ENCODE measurements around the gene MRPL40.

DNA sequence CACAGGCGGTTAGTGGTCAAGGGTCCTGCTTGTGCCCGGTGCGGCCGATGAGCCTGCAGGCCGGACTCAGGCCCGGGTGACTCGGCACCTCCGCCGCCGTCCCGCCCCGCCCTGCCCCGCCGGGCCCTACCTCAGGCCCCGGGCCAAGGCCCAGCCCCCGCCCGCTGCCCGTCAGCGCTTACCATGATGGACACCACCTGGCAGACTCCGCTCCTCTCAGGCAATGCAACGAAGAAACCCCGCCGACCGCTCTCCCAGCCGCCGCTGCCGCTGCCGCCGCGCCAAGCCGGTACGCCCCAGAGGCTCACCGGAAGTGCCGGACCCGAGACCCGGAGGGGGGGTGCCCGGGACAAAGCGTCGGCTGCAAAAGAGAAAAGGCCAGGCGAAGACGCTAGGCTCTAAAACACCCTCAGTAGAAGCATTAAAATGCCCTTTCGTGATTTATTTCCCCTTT, 46.6 kb downstream of the MRPL40 start, which contains the start of gene UFD1:
- TF ChIP-seq, protein P1, sequence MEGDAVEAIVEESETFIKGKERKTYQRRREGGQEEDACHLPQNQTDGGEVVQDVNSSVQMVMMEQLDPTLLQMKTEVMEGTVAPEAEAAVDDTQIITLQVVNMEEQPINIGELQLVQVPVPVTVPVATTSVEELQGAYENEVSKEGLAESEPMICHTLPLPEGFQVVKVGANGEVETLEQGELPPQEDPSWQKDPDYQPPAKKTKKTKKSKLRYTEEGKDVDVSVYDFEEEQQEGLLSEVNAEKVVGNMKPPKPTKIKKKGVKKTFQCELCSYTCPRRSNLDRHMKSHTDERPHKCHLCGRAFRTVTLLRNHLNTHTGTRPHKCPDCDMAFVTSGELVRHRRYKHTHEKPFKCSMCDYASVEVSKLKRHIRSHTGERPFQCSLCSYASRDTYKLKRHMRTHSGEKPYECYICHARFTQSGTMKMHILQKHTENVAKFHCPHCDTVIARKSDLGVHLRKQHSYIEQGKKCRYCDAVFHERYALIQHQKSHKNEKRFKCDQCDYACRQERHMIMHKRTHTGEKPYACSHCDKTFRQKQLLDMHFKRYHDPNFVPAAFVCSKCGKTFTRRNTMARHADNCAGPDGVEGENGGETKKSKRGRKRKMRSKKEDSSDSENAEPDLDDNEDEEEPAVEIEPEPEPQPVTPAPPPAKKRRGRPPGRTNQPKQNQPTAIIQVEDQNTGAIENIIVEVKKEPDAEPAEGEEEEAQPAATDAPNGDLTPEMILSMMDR (conservative IDR thresholded peaks at IDR 0.05; ENCODE audit: low read length) = no peak
- no peak for TF ChIP-seq EZH2phosphoT487 (IDR thresholded peaks at IDR 0.05; ENCODE audit: borderline replicate concordance)

Data from Loucy (cell line).